OCI-LY3 (cell line): ENCODE data around the gene IGBP1.

Experiments used
- EZH2phosphoT487 ChIP-seq: fragments of 200-600 bp; shearing (Covaris generic); IDR thresholded peaks from 2 replicates; pipeline ENCODE4 v1.6.1; 2018; ENCODE audit warnings: antibody characterized with exemption, mixed run types, low read depth
- TF ChIP-seq, protein P1 (sequence below): fragments of 200-600, 300-600 bp; sonication (generic); IDR thresholded peaks from 2 replicates; pipeline ENCODE4 v1.5.1; 2014; ENCODE audit warnings: antibody characterized with exemption, low read length, low read depth

DNA sequence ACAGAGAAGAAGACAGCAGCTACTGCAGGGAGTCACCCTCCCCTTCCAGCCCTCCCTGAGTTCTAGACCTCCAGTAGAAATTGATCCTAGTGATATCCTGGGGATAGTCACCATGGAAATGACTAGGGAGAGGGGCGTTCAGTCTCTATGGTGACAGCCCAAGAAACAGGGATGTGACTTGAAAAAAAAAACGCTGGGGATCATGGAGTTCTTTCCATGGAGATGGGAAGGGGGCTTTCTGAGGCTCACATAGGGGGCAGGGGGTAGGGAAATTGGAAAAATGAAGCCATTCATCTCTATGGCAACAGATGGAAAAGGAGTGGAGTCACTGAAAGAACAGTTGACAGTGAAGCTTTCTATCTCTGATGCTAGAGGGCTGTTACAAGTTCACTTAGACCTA lies 28.0 kb upstream of the IGBP1 start:
- TF ChIP-seq, protein P1, sequence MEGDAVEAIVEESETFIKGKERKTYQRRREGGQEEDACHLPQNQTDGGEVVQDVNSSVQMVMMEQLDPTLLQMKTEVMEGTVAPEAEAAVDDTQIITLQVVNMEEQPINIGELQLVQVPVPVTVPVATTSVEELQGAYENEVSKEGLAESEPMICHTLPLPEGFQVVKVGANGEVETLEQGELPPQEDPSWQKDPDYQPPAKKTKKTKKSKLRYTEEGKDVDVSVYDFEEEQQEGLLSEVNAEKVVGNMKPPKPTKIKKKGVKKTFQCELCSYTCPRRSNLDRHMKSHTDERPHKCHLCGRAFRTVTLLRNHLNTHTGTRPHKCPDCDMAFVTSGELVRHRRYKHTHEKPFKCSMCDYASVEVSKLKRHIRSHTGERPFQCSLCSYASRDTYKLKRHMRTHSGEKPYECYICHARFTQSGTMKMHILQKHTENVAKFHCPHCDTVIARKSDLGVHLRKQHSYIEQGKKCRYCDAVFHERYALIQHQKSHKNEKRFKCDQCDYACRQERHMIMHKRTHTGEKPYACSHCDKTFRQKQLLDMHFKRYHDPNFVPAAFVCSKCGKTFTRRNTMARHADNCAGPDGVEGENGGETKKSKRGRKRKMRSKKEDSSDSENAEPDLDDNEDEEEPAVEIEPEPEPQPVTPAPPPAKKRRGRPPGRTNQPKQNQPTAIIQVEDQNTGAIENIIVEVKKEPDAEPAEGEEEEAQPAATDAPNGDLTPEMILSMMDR, result no peak
- TF ChIP-seq EZH2phosphoT487, result no peak
